ENCODE results near the gene CGB2. TPM values are rescaled to one million over a fixed set of nuclear protein-coding genes. Genes with fewer than 3 reads are reported as not detected.

Gene CGB2
- total and polyA plus RNA-seq, 2 of the 13 experiments (the other 11 are each of a cell fraction or from before 2014, with no cell fraction given), result not detected

DNA sequence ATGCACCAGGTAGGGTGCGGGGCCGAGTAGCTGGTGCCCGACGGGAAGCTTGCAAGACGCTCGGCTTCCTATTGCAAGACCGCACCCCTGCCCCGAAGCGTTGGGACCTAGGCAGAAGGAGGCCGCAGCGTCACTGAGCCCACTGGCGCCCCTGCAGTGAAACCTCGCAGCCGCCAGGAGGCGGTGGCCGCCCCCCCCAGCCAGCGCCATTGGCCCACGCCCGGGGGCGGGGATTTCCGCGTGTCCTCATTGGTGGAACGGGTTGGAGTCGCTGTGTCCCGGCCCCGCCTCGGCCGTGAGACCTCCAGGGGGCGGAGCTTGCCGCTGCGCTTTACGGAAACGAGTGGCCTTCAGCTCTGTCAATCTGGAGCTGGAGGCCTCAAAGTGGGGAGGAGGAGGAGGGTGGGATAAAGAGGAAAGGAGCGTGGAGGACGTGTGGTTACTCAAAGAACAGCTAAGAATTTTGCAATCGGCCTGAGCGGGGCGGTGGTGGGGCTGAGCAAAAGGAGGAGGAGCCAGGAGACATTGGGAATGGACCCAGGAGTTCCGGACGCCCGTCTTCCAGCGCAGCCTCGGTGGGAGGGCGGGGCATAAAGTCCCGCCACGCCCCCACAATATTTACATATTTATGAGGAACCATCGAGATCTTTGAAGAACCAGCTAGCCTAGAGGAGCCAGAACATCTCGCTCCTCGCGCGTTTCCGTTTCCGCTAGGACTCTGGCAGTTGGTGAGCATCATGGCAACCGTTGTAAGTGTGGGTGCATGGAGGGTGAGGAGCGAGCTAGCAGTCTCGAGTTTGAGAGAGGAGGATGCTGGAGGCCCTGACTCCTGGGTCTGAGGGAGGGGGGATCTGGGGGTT, 38.3 kb upstream of the CGB2 start, which contains the start of the genes GYS1 and RUVBL2 (continued):
- TF ChIP-seq DPF2 (CRISPR knock-in tag; IDR thresholded peaks at IDR 0.05; ENCODE audit: borderline replicate concordance, low read depth) (no peak), MXI1 (IDR thresholded peaks at IDR 0.05; ENCODE audit: borderline replicate concordance, low read depth, low read length) (peak; percentile 73; the same call in 1 of the 3 replicates), ZNF292 (CRISPR knock-in tag; IDR thresholded peaks at IDR 0.05; ENCODE audit: borderline replicate concordance, low read depth) (no peak), ZNF709 (CRISPR knock-in tag; IDR thresholded peaks at IDR 0.05) (no peak), ZNF891 (CRISPR knock-in tag; IDR thresholded peaks at IDR 0.05) (no peak; the same call in none of the 2 replicates), SP4 (CRISPR knock-in tag; IDR thresholded peaks at IDR 0.05) (peak; percentile 99), KLF6 (CRISPR knock-in tag; IDR thresholded peaks at IDR 0.05) (no peak), SCMH1 (CRISPR knock-in tag; IDR thresholded peaks at IDR 0.05; ENCODE audit: borderline replicate concordance) (no peak), ZNF20 (CRISPR knock-in tag; IDR thresholded peaks at IDR 0.05) (no peak), FOSL1 (CRISPR knock-in tag; IDR thresholded peaks at IDR 0.05; ENCODE audit: borderline replicate concordance) (no peak), ZNF317 (CRISPR knock-in tag; IDR thresholded peaks at IDR 0.05) (no peak), TBP (CRISPR knock-in tag; IDR thresholded peaks at IDR 0.05) (no peak), ETV5 (CRISPR knock-in tag; IDR thresholded peaks at IDR 0.05; ENCODE audit: borderline replicate concordance) (peak; percentile 58; the same call in 1 of the 2 replicates), ISX (CRISPR knock-in tag; conservative IDR thresholded peaks at IDR 0.05) (no peak), KDM1A (CRISPR knock-in tag; IDR thresholded peaks at IDR 0.05) (no peak)
- TF ChIP-seq, protein P1, sequence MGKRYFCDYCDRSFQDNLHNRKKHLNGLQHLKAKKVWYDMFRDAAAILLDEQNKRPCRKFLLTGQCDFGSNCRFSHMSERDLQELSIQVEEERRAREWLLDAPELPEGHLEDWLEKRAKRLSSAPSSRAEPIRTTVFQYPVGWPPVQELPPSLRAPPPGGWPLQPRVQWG (CRISPR knock-in tag; IDR thresholded peaks at IDR 0.05; ENCODE audit: borderline replicate concordance, low read depth), result no peak
- TF ChIP-seq, protein P2, sequence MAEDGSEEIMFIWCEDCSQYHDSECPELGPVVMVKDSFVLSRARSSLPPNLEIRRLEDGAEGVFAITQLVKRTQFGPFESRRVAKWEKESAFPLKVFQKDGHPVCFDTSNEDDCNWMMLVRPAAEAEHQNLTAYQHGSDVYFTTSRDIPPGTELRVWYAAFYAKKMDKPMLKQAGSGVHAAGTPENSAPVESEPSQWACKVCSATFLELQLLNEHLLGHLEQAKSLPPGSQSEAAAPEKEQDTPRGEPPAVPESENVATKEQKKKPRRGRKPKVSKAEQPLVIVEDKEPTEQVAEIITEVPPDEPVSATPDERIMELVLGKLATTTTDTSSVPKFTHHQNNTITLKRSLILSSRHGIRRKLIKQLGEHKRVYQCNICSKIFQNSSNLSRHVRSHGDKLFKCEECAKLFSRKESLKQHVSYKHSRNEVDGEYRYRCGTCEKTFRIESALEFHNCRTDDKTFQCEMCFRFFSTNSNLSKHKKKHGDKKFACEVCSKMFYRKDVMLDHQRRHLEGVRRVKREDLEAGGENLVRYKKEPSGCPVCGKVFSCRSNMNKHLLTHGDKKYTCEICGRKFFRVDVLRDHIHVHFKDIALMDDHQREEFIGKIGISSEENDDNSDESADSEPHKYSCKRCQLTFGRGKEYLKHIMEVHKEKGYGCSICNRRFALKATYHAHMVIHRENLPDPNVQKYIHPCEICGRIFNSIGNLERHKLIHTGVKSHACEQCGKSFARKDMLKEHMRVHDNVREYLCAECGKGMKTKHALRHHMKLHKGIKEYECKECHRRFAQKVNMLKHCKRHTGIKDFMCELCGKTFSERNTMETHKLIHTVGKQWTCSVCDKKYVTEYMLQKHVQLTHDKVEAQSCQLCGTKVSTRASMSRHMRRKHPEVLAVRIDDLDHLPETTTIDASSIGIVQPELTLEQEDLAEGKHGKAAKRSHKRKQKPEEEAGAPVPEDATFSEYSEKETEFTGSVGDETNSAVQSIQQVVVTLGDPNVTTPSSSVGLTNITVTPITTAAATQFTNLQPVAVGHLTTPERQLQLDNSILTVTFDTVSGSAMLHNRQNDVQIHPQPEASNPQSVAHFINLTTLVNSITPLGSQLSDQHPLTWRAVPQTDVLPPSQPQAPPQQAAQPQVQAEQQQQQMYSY (CRISPR knock-in tag; IDR thresholded peaks at IDR 0.05), result no peak
- TF ChIP-seq, protein P3, sequence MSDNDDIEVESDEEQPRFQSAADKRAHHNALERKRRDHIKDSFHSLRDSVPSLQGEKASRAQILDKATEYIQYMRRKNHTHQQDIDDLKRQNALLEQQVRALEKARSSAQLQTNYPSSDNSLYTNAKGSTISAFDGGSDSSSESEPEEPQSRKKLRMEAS (IDR thresholded peaks at IDR 0.05), result peak; percentile 66
- TF ChIP-seq, protein P4, sequence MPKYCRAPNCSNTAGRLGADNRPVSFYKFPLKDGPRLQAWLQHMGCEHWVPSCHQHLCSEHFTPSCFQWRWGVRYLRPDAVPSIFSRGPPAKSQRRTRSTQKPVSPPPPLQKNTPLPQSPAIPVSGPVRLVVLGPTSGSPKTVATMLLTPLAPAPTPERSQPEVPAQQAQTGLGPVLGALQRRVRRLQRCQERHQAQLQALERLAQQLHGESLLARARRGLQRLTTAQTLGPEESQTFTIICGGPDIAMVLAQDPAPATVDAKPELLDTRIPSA (CRISPR knock-in tag; IDR thresholded peaks at IDR 0.05; ENCODE audit: borderline replicate concordance), result no peak
